GM10248 (cell line): ENCODE results near the gene CACNA1S.

Experiments
- CTCF ChIA-PET: fragments of 300-600 bp; sonication (Branson Sonifier 250); formaldehyde crosslinking; extraction: SDS; loops from one replicate; lab custom pipeline; 2021; ENCODE audit warnings: antibody characterized with exemption; lab: Yijun Ruan, JAX
- POLR2A ChIA-PET: fragments of 350-650 bp; sonication (Branson Sonifier 250); formaldehyde crosslinking; extraction: SDS; loops from one replicate; lab custom pipeline; 2020; ENCODE audit warnings: antibody characterized with exemption; lab: Yijun Ruan, JAX
- DNase-seq: peaks from one replicate; pipeline ENCODE4 v3.0.0; 2012; ENCODE audit errors: extremely low spot score
- CTCF ChIP-seq: IDR thresholded peaks from 2 replicates; pipeline ENCODE4 v1.5.1; 2012; ENCODE audit warnings: mild to moderate bottlenecking, low read depth; ENCODE audit errors: extremely low read depth, missing control alignments, control extremely low read depth

CACNA1S gene

GRCh38 chr1:201088901-201089525, 23.2 kb downstream of the CACNA1S start:
- no peak for TF ChIP-seq CTCF
- CTCF ChIA-PET: interaction anchor here (1.2 kb wide), 1 partner anchor 30 kb away, joined by 3 read pairs; no protein-coding TSS in a partner anchor
- POLR2A ChIA-PET: no interaction called here
- no peak for DNase-seq

- CTCF ChIA-PET: no interaction called here
- POLR2A ChIA-PET: no interaction called here
- no peak for TF ChIP-seq CTCF
- no peak for DNase-seq
These were observed 23.8 kb downstream of the CACNA1S start for GRCh38 chr1:201088395-201088794.

- POLR2A ChIA-PET: no interaction called here
- CTCF ChIA-PET: interaction anchor here (1.0 to 5.4 kb wide), 10 partner anchors 10 to 136 kb away, joined by 3 to 59 read pairs (median 7); partner anchors contain the start of gene CACNA1S
- peak; percentile 67 for TF ChIP-seq CTCF
- peak; percentile 73 for DNase-seq
These were observed 26.1 kb downstream of the CACNA1S start for GRCh38 chr1:201085902-201086735.

GRCh38 chr1:201084295-201084694, 27.9 kb downstream of the CACNA1S start:
- no peak for DNase-seq
- TF ChIP-seq CTCF: no peak
- ChIA-PET CTCF (interaction anchor here (1.4 to 5.4 kb wide), 5 partner anchors 10 to 113 kb away, joined by 3 to 59 read pairs (median 8); partner anchors contain the start of gene CACNA1S), POLR2A (no interaction called here)

- CTCF ChIA-PET: interaction anchor here (1.1 to 5.4 kb wide), 6 partner anchors 13 to 192 kb away, joined by 3 to 59 read pairs (median 4); partner anchors contain the start of gene CACNA1S
- no peak for DNase-seq
- POLR2A ChIA-PET: no interaction called here
- TF ChIP-seq CTCF: no peak
These were observed 28.5 kb downstream of the CACNA1S start for GRCh38 chr1:201083741-201084140.

GRCh38 chr1:201080135-201080534, 32.1 kb downstream of the CACNA1S start:
- CTCF ChIA-PET: interaction anchor here (0.7 to 2.4 kb wide), 9 partner anchors 9 to 192 kb away, joined by 3 to 11 read pairs (median 3); no protein-coding TSS in a partner anchor
- no peak for TF ChIP-seq CTCF
- DNase-seq: no peak
- POLR2A ChIA-PET: no interaction called here
